BE2C (cell line): ENCODE measurements around the gene ROCK2.

Experiments
- DNase-seq: peaks from one replicate; pipeline ENCODE4 v3.0.0-alpha.2; 2020
- H3K27me3 ChIP-seq: fragments of 250-450 bp; sonication (Bioruptor Pico); 2 replicates; pipeline ENCODE4 v1.5.1; 2020; ENCODE audit warnings: mild to moderate bottlenecking
- H3K36me3 ChIP-seq: fragments of 250-450 bp; sonication (Bioruptor Pico); 2 replicates; pipeline ENCODE4 v1.5.1; 2020; ENCODE audit warnings: mild to moderate bottlenecking
- H3K4me1 ChIP-seq: fragments of 250-450 bp; sonication (Bioruptor Pico); 2 replicates; pipeline ENCODE4 v1.5.1; 2020
- H3K4me3 ChIP-seq: 2 replicates; pipeline ENCODE4 v1.5.1; 2011; ENCODE audit warnings: low read depth, low read length
- H3K9me3 ChIP-seq: fragments of 250-450 bp; sonication (Bioruptor Pico); 2 replicates; pipeline ENCODE4 v1.5.1; 2020
- TF ChIP-seq, protein P1 (sequence below): IDR thresholded peaks from 2 replicates; pipeline ENCODE4 v1.5.1; 2012; ENCODE audit warnings: mild to moderate bottlenecking, low read depth, low read length

The ROCK2 gene

GRCh38 chr2:11377928-11378545 is 33.6 kb upstream of the ROCK2 start:
- no peak for DNase-seq
- H3K4me3 ChIP-seq, result no peak overlapping the region
- no peaks in the 10 kb centered on the region for H3K4me1 ChIP-seq

DNA sequence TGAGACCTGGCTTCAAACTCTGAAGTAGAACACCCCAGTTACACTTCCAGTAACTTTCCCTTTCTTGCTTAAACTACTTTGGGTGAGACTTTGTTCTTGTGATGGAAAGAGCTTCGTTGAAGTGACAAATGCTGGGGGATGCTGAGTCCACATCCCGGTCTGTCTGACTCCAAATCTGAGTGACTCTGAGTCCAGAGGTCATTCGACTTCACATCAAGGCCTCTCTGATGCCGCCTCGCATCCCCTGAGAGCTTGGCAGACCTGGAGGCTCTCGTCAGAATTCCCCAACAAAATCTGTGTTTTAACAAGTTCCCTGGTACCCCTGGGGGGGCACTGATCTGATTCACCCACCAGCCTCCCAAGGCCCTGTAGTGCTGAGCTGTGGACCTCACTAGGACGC is 31.6 kb upstream of the ROCK2 start:
- no peak for DNase-seq
- Histone ChIP-seq H3K4me3 (no peak overlapping the region), H3K4me1 (no peaks in the 10 kb centered on the region), H3K9me3 (no peaks in the 10 kb centered on the region), H3K36me3 (no peaks in the 10 kb centered on the region), H3K27me3 (no peaks in the 10 kb centered on the region)
- TF ChIP-seq, protein P1, sequence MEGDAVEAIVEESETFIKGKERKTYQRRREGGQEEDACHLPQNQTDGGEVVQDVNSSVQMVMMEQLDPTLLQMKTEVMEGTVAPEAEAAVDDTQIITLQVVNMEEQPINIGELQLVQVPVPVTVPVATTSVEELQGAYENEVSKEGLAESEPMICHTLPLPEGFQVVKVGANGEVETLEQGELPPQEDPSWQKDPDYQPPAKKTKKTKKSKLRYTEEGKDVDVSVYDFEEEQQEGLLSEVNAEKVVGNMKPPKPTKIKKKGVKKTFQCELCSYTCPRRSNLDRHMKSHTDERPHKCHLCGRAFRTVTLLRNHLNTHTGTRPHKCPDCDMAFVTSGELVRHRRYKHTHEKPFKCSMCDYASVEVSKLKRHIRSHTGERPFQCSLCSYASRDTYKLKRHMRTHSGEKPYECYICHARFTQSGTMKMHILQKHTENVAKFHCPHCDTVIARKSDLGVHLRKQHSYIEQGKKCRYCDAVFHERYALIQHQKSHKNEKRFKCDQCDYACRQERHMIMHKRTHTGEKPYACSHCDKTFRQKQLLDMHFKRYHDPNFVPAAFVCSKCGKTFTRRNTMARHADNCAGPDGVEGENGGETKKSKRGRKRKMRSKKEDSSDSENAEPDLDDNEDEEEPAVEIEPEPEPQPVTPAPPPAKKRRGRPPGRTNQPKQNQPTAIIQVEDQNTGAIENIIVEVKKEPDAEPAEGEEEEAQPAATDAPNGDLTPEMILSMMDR, result no peak

More at GRCh38 chr2:11377928-11378545, 33.6 kb upstream of the ROCK2 start:
- Histone ChIP-seq H3K27me3 (no peaks in the 10 kb centered on the region), H3K36me3 (no peaks in the 10 kb centered on the region), H3K9me3 (no peaks in the 10 kb centered on the region)
- TF ChIP-seq, protein P1, result no peak

DNA sequence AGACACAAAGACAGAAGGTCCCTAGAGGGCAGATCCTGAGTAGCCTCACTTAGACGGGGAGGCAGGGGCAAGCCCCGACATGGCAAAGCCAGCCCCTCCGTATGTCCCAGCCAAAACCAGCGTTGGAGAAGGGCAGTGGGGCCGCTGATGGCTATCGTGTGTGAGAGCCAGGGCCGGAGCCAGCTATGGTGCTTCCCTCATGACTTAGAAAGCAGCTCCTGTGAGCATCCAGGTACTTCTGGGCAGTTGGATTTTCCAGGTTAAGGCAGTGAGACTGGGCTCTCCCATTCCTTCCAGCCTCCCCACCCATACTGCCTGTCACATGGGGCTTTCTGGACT is 31.2 kb upstream of the ROCK2 start:
- Histone ChIP-seq H3K9me3 (no peaks in the 10 kb centered on the region), H3K4me3 (no peak overlapping the region), H3K36me3 (no peaks in the 10 kb centered on the region), H3K4me1 (no peaks in the 10 kb centered on the region), H3K27me3 (no peaks in the 10 kb centered on the region)
- no peak for DNase-seq
- TF ChIP-seq, protein P1, result no peak

GRCh38 chr2:11375025-11375688 is 30.7 kb upstream of the ROCK2 start:
- TF ChIP-seq, protein P1, result no peak

DNA sequence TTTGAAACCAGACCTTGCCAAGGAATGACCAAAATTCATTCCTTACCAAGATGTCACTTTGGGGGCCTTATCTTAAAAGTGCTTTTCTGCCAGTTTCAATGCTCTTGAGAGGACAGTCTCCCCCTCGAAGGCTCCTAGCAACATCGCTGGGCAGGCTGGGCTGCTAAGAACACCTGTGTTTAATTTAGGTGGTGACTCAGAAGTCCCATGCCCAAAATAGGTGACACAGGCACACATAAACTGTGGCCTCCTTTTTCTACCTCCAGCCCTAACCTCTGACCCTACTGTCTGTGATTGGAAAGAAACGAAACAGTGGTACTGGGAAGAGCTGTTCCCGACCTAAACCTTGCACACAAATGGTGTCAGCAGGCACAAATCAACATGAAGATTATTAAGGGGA is 28.7 kb upstream of the ROCK2 start:
- TF ChIP-seq, protein P1, result no peak
- DNase-seq, result no peak
- Histone ChIP-seq H3K9me3 (no peaks in the 10 kb centered on the region), H3K27me3 (no peaks in the 10 kb centered on the region), H3K4me1 (no peaks in the 10 kb centered on the region), H3K36me3 (no peaks in the 10 kb centered on the region), H3K4me3 (no peak overlapping the region)

More at GRCh38 chr2:11375025-11375688, 30.7 kb upstream of the ROCK2 start:
- Histone ChIP-seq H3K36me3 (no peaks in the 10 kb centered on the region), H3K9me3 (no peaks in the 10 kb centered on the region), H3K27me3 (no peaks in the 10 kb centered on the region), H3K4me3 (no peak overlapping the region), H3K4me1 (no peaks in the 10 kb centered on the region)
- DNase-seq, result no peak
